HG03066 (cell line): ENCODE results near the gene PROCA1.
A peak's percentile ranks its signal among the peaks of the same experiment; 100 is the strongest.
"Not testable (repeated sequence)": the region's sequence is repeated elsewhere in the genome, so short reads cannot be mapped to it uniquely, and the experiment has no call there.

Source experiments
- ATAC-seq: cut with Tn5 transposase; IDR thresholded peaks from one replicate; pipeline ENCODE4 v1.9.1; 2021; ENCODE audit warnings: low read depth; ENCODE audit not compliant: unreplicated experiment

Gene PROCA1

GRCh38 chr17:28744104-28744971 lies 32.6 kb upstream of the PROCA1 start:
- ATAC-seq, result peak; percentile 18

- ATAC-seq, result peak; percentile 49
Observed at GRCh38 chr17:28743243-28744103, 31.8 kb upstream of the PROCA1 start, which contains the start of gene TRAF4. Gene TRAF4 (plus strand): TSS chr17:28744011. CDS start chr17:28744113, 102 bp downstream.

DNA sequence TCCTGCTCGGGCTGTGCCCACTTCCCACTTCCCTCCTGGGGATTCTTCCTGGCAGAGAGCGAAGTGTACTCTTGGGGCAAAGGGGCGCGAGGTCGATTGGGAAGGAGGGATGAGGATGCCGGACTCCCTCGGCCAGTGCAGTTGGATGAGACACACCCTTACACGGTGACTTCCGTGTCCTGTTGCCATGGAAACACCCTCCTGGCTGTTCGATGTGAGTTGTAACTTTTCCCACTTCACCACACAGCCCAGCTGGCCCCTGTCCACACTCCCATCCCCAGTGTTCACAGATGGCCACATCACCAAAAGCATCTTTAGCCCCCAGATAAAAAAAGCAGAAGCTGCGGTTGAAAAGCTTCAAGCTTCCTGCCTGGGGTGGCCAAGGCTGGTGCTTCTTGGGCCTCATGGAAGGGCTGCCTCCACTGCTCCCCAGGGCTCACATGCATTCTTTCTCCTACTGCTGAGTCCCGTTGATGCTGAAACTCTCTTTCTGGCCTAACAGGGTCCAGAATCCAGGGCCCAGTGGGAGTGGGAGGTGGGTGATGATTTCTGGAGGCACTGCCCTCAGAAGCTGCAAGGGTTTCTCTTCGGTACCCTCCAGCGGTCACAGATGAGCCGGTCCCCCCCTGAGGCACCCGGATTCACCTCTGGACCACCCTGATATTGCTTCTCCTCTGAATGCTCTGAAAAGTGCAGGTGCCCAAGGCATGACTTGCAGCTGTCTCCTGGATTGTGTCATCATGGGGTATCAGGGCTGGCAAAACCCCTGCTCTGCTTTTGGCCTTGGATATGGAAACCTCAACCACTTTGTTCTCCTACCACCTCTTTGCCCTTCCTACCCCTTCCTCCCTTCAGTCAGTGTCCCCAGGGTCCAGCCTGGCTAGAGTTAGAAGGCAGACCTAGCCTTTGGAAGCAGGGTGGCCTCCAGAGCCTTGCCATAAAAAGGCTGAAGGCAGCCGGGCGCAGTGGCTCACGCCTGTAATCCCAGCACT lies 30.0 kb upstream of the PROCA1 start:
- ATAC-seq, result no peak

DNA sequence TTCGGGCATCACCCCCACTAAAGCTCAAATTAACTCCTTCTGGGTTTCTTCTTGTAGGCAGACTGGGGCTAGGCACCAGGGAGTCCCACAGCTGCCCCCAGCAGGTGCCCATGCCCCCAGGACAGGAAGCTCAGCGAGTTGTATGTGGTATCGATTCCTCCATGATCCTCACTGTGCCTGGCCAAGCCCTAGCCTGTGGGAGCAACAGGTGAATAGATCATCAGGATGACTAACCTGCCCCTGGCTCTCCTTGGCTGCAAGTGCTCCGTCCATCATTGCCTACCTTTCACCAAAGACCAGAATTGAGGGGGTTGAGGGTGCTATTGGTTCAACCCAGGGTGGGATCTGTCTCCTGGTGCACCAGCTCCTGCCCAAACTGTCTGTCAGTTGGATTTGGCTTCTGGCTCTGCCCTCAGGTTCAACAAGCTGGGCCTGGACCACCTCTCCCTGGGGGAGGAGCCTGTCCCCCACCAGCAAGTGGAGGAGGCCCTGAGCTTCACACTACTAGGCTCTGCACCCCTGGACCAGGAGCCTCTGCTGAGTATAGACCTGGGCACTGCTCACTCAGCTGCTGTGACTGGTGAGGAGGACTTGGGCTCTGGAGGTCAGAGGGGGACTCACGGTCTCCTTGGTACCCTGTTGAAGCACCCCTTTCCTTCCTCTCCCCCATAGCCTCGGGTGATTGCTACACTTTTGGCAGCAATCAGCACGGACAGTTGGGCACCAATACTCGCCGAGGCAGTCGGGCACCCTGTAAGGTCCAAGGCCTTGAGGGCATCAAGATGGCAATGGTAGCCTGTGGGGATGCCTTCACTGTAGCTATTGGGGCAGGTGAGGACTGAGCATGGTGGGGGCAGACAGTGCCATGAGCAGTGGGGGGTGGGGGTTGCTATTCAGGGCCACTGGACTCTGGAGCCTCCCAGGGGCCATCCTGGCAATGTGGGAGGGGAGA lies 29.0 kb upstream of the PROCA1 start:
- ATAC-seq, result no peak

DNA sequence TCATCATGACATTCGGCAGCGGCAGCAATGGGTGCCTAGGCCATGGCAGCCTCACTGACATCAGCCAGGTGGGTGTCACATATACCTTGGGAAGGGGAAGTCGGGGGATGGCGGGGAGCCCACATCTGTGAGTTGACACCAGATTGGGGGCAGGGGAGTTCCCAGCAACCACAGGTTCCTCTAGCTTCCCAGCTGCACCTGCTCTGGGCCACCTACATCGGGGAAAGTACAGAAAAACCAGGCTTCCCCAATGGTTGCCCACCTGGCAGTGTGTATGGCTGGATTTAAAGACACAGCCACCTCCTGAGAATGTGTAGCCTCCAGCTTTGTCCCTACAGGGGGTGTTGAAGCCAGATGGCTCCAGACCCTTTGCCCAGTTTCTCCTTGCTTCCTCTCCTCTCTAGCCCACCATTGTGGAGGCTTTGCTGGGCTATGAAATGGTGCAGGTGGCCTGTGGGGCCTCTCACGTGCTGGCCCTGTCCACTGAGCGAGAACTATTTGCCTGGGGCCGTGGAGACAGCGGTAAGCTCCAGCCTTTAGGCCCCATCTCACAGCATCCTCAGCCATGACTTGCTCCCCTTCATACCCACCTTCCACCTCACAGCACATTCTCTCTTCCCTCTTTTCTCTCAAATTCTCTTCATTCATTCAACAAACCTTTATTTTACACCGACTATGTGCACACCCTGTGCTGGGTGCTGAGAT lies 27.1 kb upstream of the PROCA1 start:
- ATAC-seq, result no peak

- ATAC-seq, result no peak
Observed at GRCh38 chr17:28737770-28738679, 26.3 kb upstream of the PROCA1 start.

DNA sequence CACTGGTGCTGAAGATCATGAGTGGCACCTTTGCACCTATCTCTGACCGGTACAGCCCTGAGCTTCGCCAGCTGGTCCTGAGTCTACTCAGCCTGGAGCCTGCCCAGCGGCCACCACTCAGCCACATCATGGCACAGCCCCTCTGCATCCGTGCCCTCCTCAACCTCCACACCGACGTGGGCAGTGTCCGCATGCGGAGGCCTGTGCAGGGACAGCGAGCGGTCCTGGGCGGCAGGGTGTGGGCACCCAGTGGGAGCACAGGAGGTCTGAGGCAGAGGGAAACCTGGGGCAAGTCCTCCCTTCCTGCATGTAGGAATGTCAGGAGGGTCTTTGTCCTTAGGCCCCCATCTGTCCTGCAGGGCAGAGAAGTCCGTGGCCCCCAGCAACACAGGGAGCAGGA lies 25.6 kb upstream of the PROCA1 start:
- no peak for ATAC-seq

DNA sequence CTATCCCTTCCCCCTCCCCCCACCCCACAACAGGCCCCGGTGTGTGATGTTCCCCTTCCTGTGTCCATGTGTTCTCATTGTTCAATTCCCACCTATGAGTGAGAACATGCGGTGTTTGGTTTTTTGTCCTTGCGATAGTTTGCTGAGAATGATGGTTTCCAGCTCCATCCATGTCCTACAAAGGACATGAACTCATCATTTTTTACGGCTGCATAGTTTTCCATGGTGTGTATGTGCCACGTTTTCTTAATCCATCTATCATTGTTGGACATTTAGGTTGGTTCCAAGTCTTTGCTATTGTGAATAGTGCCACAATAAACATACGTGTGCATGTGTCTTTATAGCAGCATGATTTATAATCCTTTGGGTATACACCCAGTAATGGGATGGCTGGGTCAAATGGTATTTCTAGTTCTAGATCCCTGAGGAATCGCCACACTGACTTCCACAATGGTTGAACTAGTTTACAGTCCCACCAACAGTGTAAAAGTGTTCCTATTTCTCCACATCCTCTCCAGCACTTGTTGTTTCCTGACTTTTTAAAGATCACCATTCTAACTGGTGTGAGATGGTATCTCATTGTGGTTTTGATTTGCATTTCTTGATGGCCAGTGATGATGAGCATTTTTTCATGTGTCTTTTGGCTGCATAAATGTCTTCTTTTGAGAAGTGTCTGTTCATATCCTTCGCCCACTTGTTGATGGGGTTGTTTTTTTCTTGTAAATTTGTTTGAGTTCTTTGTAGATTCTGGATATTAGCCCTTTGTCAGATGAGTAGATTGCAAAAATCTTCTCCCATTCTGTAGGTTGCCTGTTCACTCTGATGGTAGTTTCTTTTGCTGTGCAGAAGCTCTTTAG lies 24.5 kb upstream of the PROCA1 start:
- not testable (repeated sequence) for ATAC-seq

DNA sequence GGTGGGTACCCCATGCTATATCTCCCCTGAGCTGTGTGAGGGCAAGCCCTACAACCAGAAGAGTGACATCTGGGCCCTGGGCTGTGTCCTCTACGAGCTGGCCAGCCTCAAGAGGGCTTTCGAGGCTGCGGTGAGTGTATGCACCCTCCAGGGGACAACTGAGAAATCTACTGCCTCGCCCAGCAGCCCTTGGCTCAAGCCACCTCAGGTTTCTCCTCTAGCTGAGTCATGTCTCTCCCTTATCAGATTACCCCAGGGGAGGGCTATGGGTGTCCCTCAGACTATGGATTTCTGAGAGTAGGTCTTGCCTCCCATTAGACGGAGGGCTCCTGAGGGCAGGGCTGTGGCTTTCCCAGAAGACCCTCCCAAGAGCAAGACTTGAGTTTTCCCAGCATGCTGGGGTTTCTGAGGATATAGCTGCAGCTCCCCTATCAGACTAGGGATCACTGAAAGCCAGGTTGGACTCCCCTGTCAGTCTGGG lies 23.6 kb upstream of the PROCA1 start:
- ATAC-seq, result no peak

- no peak for ATAC-seq
Observed at GRCh38 chr17:28734712-28735241, 23.1 kb upstream of the PROCA1 start.

DNA sequence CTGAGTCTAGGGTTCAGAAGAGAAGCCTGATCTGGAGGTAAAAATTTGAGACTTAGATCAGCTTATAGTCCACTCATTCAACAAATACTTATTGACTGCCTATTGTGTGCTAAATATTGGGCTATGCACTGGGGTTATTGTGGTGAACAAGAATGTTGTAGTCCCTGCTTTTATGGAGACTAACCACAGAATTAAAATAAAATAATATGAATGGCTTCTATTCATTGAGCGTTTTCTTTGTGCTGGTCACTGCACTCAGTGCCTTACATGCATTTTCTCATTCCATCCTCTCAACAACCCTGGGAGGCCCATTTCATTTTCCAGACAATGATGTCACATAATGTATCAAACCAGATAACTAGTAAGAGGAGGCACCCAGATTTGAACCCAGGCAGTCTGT lies 21.7 kb upstream of the PROCA1 start:
- ATAC-seq, result no peak

DNA sequence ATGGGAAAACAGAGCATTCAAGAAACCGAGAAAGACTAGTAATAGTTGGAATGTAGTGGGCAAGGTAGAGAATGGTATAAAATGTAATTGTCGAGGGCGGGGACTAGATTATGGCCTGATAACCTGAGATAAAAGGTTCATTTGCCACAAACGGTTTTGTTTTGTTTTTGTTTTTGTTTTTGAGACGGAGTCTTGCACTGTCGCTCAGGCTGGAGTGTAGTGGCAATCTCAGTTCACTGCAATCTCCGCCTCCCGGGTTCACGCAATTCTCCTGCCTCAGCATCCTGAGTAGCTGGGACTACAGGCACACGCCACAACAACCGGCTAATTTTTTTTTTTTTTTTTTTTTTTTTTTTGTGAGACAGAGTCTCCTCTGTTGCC lies 18.3 kb upstream of the PROCA1 start:
- ATAC-seq, result no peak

DNA sequence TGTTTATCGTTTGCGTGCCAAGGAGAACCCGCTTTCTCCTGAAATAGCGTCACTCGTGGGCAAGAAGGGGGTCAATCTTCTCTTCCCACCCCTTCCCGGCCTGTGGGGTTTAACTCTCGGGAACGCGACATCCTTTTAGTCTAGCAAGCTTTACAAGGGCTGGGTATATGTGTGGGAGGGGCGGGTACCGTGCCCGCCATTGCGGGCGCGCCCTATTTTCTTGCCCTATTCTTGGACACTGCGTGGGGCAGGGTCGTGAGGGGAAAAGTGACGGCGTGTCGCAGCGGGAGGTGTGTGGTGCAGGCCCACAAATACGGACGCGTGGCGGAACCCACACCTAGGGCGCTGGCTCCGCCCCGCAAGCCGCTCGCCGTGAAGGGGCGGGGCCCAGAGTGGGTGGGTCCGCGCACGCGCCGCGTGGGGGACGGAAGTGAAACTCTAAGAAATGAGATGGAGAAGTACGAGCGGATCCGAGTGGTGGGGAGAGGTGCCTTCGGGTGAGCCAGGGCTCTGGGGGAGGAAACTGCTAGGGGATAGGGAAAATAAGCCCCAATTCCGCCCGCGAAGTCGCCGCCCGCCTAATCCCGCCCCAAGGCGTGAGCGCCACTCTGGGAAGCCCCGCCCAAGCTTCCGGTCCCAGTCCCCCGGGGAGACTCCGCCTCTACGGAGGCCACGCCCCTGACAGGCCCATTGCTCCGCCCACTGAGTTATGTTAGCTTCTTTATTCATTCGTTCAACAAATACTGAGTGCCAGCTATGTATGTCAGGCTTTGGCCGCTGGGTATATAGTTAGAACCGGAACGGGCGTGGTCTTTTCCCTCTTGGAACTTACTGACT lies 16.9 kb upstream of the PROCA1 start, which contains the start of gene NEK8:
Gene NEK8 (plus strand): TSS at position 425 of the 837 bp plus-strand sequence. CDS start 26 bp downstream, at position 451.
- no peak for ATAC-seq

DNA sequence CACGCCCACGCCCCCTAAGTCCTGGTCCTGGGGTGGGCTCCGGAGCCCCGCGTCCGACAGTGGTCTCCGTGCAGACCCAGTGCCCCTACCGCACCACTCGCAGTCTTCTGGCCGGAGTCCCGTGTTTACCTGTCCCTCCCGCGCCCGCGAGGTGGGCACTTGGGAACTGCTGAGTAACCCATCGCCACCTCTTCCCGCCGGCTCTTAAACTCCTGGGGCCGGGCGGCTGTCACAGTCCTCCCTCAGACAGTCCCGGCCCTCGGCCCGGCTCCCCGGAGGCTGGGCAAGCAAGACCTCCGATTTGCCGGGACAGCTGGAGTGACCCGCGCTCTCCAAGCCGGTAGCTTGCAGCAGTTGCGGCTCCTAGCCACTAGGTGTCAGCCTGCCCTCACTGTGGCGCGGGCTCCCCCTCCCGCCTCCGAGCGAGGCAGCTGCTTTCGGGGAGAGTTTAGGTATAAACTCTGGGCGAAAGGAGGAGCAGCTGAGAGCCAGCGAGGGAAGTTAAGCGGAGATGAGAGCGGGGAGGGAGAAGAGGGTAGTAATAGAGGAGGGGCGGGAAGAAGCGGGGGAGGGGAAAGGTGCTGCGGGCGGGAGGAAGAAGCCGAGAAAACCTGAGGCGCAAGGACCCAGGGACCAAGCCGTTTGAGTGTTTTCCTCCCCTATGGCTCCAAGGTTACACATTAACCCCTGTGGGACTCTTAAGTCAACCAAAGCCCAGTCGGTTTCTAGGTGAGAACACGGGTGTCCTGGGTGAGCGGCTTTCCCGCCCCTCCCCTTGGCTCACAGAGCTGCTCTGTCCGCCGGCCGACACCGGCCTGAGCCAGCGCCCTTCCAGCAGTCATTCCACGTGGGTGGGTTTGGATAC lies 15.2 kb upstream of the PROCA1 start:
- ATAC-seq, result peak; percentile 42
